ENCODE data around the gene ESD.
A peak's percentile ranks its signal among the peaks of the same experiment; 100 is the strongest.
"Not testable (repeated sequence)": the region's sequence is repeated elsewhere in the genome, so short reads cannot be mapped to it uniquely, and the experiment has no call there.

The ESD gene

DNA sequence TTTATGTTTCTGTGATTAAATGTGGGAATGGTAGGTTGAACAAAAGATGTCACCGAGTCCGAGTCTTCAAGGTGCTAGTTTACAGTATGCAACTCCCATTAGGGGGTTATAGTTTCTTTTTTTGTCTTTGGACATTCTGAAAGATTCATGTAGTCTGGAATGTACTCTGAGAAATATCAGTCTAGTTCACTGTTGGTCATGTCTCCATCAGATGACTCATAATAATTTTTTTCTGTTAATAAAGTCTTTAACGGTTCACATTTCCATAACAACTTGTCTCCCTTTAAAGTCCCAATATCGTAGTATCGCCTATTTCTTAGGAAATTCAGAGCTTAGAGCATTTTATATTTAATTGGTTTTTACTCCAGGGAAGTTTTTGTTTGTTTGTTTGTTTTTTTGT lies 13.5 kb upstream of the ESD start:
- Histone ChIP-seq H3K9me3 (ENCODE audit: control insufficient read depth, insufficient read depth, low read length) (peaks cover 3% of the 10 kb centered on the region; the same call in 1 of the 2 replicates), H3K4me1 (ENCODE audit: insufficient read depth, low read length) (no peaks in the 10 kb centered on the region), H3K36me3 (ENCODE audit: insufficient read depth, low read length) (no peaks in the 10 kb centered on the region), H3K9ac (ENCODE audit: low read depth, low read length) (no peak overlapping the region)

GRCh38 chr13:46804921-46805320 lies 8.0 kb upstream of the ESD start:
- H3K9me3 ChIP-seq (ENCODE audit: control insufficient read depth, insufficient read depth, low read length); H3K9ac ChIP-seq (ENCODE audit: low read depth, low read length): not testable (repeated sequence)

DNA sequence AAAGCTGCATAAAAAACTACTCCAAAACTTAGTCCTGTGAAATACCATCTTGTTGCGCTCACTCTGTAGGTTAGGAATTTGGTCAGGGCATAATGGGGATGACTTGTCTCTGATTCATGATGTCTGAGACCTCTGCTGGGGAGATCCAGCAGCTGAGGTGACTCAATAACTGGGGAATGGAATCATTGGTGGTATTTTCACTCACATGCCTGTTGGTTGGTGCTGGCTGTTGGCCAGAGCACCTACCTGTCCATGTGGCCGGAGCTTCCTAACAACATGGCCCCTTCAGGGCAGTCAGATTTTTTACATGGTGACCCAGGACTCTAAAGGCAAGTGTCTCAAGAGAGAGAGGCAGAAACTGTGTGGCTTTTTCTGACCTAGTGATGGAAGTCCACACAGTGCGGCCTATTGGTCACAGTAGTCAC lies 7.4 kb upstream of the ESD start:
- Histone ChIP-seq H3K36me3 (ENCODE audit: insufficient read depth, low read length) (no peaks in the 10 kb centered on the region), H3K9me3 (ENCODE audit: control insufficient read depth, insufficient read depth, low read length) (no peaks in the 10 kb centered on the region), H3K9ac (ENCODE audit: low read depth, low read length) (no peak overlapping the region), H3K4me1 (ENCODE audit: insufficient read depth, low read length) (0 out of 2 replicates have a peak, but pooled peaks cover 6% of the 10 kb centered on the region)

More at GRCh38 chr13:46804921-46805320, 8.0 kb upstream of the ESD start:
- not testable (repeated sequence) for H3K4me1 ChIP-seq (ENCODE audit: insufficient read depth, low read length); H3K36me3 ChIP-seq (ENCODE audit: insufficient read depth, low read length)

- H3K36me3 ChIP-seq (ENCODE audit: insufficient read depth, low read length): no peaks in the 10 kb centered on the region
- 0 out of 2 replicates have a peak, but pooled peaks cover 6% of the 10 kb centered on the region for H3K4me1 ChIP-seq (ENCODE audit: insufficient read depth, low read length)
- no peaks in the 10 kb centered on the region for H3K9me3 ChIP-seq (ENCODE audit: control insufficient read depth, insufficient read depth, low read length)
- no peak overlapping the region for H3K9ac ChIP-seq (ENCODE audit: low read depth, low read length)
Observed at GRCh38 chr13:46803586-46803985, 6.6 kb upstream of the ESD start.

GRCh38 chr13:46801858-46802257 lies 4.9 kb upstream of the ESD start:
- H3K4me1 ChIP-seq (ENCODE audit: insufficient read depth, low read length): peaks cover 11% of the 10 kb centered on the region
- no peak overlapping the region for H3K9ac ChIP-seq (ENCODE audit: low read depth, low read length)
- no peaks in the 10 kb centered on the region for H3K36me3 ChIP-seq (ENCODE audit: insufficient read depth, low read length)
- no peaks in the 10 kb centered on the region for H3K9me3 ChIP-seq (ENCODE audit: control insufficient read depth, insufficient read depth, low read length)

DNA sequence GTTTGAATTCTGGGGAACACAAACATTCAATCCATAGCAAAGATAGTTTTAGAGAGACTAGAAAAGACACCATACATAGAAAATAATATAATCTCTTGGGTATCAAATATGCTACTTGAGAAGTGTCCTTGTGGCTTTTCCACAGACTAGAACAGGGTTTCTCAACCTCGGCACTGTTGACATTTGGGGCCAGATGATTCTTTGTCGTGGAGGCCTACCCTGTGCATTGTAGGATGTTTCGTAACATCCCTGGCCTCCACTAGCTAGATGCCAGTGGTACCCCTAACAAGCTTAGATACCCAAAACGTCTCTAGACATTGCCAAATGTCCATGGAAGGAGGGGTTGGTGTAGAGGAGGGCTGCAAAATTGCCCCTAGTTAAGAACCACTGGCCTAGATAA lies 2.2 kb upstream of the ESD start:
- Histone ChIP-seq H3K9me3 (ENCODE audit: control insufficient read depth, insufficient read depth, low read length) (no peaks in the 10 kb centered on the region), H3K4me1 (ENCODE audit: insufficient read depth, low read length) (peaks cover 11% of the 10 kb centered on the region), H3K9ac (ENCODE audit: low read depth, low read length) (no peak overlapping the region), H3K36me3 (ENCODE audit: insufficient read depth, low read length) (no peaks in the 10 kb centered on the region; the same call in 1 of the 2 replicates)

DNA sequence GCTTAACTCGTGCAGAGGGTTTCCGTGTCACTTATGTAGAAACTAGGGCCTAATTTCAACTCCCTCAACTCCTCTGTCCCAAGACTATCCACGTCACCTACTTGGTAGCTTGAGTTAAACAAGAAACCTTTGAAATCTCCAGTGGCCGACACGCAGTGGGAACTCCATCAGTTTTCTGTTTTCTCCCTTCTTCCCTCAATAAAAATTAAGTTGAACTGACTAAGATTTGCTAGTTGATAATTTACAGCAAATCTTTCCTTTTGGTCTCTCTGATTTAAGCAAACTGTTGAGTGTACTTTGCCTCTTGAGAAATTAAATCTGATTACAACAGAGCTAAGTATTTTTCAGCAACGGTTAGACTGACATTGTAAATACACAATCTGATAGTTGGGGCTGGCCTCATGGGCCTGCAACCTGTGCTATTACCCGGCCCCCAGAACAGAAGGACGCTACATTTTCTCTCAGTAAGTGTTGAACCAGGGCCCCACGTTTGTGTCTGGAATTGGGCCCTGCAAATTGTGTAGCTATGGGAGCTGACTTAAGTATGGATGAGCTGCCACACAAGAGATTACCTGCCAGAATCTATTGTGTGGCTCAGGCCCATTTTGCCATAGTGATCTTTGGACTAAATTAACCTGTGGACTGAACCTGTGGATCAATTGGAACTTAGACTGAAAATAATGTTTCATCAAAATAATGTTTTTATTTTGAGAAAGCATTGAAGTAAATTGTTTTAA lies 708 bp upstream of the ESD start:
- peaks cover 11% of the 10 kb centered on the region for H3K4me1 ChIP-seq (ENCODE audit: insufficient read depth, low read length)

GRCh38 chr13:46796129-46796514 lies 839 bp downstream of the ESD start:
- Histone ChIP-seq H3K4me1 (ENCODE audit: insufficient read depth, low read length) (peaks cover 5% of the 10 kb centered on the region), H3K9ac (ENCODE audit: low read depth, low read length) (peak overlapping the region; percentile 83), H3K36me3 (ENCODE audit: insufficient read depth, low read length) (no peaks in the 10 kb centered on the region; the same call in 1 of the 2 replicates)

More for the DNA sequence above, 708 bp upstream of the ESD start:
- Histone ChIP-seq H3K9ac (ENCODE audit: low read depth, low read length) (peak overlapping the region; percentile 83), H3K9me3 (ENCODE audit: control insufficient read depth, insufficient read depth, low read length) (no peaks in the 10 kb centered on the region), H3K36me3 (ENCODE audit: insufficient read depth, low read length) (no peaks in the 10 kb centered on the region; the same call in 1 of the 2 replicates)

GRCh38 chr13:46795321-46795720 lies 1.6 kb downstream of the ESD start:
- peaks cover 2% of the 10 kb centered on the region; the same call in 1 of the 2 replicates for H3K36me3 ChIP-seq (ENCODE audit: insufficient read depth, low read length)
- peaks cover 5% of the 10 kb centered on the region for H3K4me1 ChIP-seq (ENCODE audit: insufficient read depth, low read length)
- H3K9ac ChIP-seq (ENCODE audit: low read depth, low read length): no peak overlapping the region
- no peaks in the 10 kb centered on the region for H3K9me3 ChIP-seq (ENCODE audit: control insufficient read depth, insufficient read depth, low read length)

More at GRCh38 chr13:46796129-46796514, 839 bp downstream of the ESD start:
- H3K9me3 ChIP-seq (ENCODE audit: control insufficient read depth, insufficient read depth, low read length): no peaks in the 10 kb centered on the region

DNA sequence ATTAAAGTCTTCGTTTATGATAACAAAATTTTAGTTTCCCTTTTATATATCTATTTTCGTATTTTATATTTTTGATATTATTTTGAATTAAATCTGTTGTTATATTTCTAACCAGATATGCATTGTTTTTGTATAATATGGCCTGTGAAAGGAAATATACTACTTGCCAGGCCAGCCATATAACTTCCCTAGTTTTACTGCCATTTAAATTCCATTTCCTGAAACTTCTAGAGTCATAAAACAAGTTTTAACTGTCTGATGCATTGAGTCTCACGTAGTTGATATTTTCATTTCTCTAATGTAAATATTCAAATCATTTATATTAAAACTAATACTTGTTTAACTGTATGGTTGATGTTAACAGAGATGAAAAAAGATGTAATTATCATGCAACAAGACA lies 13.5 kb downstream of the ESD start:
- Histone ChIP-seq H3K9ac (ENCODE audit: low read depth, low read length) (no peak overlapping the region), H3K36me3 (ENCODE audit: insufficient read depth, low read length) (peaks cover 6% of the 10 kb centered on the region; the same call in 1 of the 2 replicates), H3K9me3 (ENCODE audit: control insufficient read depth, insufficient read depth, low read length) (no peaks in the 10 kb centered on the region)

DNA sequence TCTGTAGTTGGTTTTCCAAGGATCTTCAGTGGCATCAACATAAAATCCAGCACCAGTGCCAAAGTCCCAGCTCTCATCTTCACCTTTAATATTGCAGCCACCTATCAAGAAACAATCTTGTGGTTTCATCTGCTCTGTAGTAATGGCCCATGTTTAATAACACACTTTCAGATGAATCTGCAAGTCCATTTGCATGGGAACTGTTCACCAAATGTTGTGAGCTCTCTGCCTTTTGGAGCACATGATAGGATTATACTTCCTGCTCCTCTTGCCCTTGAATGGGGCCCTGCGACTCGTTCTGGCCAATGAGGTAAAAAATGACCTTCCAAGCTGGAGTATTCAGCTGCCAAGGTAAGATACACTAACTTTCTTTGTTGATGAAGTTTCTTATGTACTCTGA lies 14.3 kb downstream of the ESD start:
- no peaks in the 10 kb centered on the region for H3K4me1 ChIP-seq (ENCODE audit: insufficient read depth, low read length)
- peaks cover 6% of the 10 kb centered on the region; the same call in 1 of the 2 replicates for H3K36me3 ChIP-seq (ENCODE audit: insufficient read depth, low read length)
- no peak overlapping the region for H3K9ac ChIP-seq (ENCODE audit: low read depth, low read length)
- no peaks in the 10 kb centered on the region for H3K9me3 ChIP-seq (ENCODE audit: control insufficient read depth, insufficient read depth, low read length)

More for the DNA sequence above, 13.5 kb downstream of the ESD start:
- no peaks in the 10 kb centered on the region for H3K4me1 ChIP-seq (ENCODE audit: insufficient read depth, low read length)

DNA sequence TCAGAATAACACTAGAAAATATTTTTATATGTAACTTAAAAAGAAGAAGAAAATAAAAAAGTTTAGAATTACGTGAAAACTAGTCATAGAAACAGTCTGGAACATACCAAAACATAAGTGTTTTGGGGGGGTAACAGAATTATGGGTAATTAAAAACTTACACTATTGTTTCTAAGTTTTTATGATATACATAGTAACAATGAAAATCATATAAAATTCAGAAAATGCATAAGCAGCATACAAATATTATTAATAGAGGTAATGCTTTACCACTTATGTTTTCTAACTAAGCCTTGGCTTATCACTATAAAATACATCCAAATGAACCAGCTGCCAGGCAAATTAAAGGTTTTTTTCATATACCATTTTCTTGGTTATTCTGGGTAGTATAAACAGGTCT lies 14.9 kb downstream of the ESD start:
- no peak overlapping the region for H3K9ac ChIP-seq (ENCODE audit: low read depth, low read length)
- H3K4me1 ChIP-seq (ENCODE audit: insufficient read depth, low read length): no peaks in the 10 kb centered on the region
- H3K36me3 ChIP-seq (ENCODE audit: insufficient read depth, low read length): peaks cover 6% of the 10 kb centered on the region; the same call in 1 of the 2 replicates
- H3K9me3 ChIP-seq (ENCODE audit: control insufficient read depth, insufficient read depth, low read length): no peaks in the 10 kb centered on the region

GRCh38 chr13:46778890-46779289 lies 18.1 kb downstream of the ESD start:
- no peaks in the 10 kb centered on the region for H3K9me3 ChIP-seq (ENCODE audit: control insufficient read depth, insufficient read depth, low read length)
- 0 out of 2 replicates have a peak, but pooled peaks cover 6% of the 10 kb centered on the region for H3K36me3 ChIP-seq (ENCODE audit: insufficient read depth, low read length)
- H3K4me1 ChIP-seq (ENCODE audit: insufficient read depth, low read length): no peaks in the 10 kb centered on the region
- H3K9ac ChIP-seq (ENCODE audit: low read depth, low read length): no peak overlapping the region

GRCh38 chr13:46778095-46778494 lies 18.9 kb downstream of the ESD start:
- no peaks in the 10 kb centered on the region for H3K4me1 ChIP-seq (ENCODE audit: insufficient read depth, low read length)
- H3K9me3 ChIP-seq (ENCODE audit: control insufficient read depth, insufficient read depth, low read length): no peaks in the 10 kb centered on the region
- 0 out of 2 replicates have a peak, but pooled peaks cover 6% of the 10 kb centered on the region for H3K36me3 ChIP-seq (ENCODE audit: insufficient read depth, low read length)
- H3K9ac ChIP-seq (ENCODE audit: low read depth, low read length): no peak overlapping the region

GRCh38 chr13:46775385-46776107 lies 21.4 kb downstream of the ESD start:
- Histone ChIP-seq H3K9ac (ENCODE audit: low read depth, low read length) (no peak overlapping the region), H3K9me3 (ENCODE audit: control insufficient read depth, insufficient read depth, low read length) (no peaks in the 10 kb centered on the region), H3K4me1 (ENCODE audit: insufficient read depth, low read length) (no peaks in the 10 kb centered on the region), H3K36me3 (ENCODE audit: insufficient read depth, low read length) (no peaks in the 10 kb centered on the region)
